ENCODE results near the gene POLD3. TPM values are rescaled to one million over a fixed set of nuclear protein-coding genes. Genes with fewer than 3 reads are reported as not detected.

Gene POLD3
- 10 to 100 TPM in 5 of 6 donors, 1 to 10 TPM in 1; 7.4 to 20.8 (median 16.4) TPM for total RNA-seq

DNA sequence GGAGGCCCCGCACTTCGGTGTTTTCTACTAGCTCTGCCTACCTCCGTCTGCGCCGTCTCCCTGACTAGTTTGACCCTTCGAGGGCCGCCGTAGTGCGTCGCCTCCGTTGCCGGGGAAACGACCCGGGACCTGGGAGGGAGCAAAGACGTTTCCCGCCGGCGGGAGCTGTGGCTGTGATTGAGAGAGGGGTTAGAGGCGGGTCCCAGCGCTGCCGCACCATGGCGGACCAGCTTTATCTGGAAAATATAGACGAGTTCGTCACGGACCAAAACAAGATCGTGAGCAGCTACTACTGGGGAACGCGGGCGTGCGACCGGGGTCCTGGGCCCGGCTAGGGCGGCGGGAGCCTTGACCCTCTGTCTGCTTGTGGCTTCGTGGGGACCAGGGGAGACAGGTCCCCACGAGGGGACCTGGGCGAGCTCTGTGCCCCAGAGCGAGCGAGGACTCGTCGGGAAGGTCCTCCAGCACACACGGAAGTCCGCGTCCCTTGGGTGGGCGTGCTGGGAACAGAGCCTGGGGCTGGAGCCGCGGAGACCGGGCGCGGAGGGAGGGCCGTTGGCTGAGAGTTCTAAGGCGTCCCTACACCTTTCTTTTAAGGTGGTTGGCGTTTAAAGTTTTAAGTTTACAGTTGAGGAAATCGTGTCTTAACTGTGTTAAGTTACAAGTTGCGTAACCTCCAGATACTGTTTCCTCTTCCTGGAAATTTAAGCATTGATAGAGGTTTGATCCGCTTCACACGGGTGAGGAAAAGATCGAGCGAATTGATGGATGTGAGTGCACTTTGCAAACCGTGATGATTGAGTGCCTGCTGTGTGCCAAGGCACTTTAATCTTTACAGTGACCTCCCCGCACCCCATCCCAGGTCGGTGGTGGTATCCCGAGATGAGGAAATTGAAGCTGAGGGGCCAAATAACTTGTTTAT, at the start of gene POLD3:
TSS of gene POLD3 (plus strand) at position 142 of the 922 bp plus-strand sequence. CDS start at position 219, 77 bp downstream.
- H3K36me3 ChIP-seq = peaks cover 0 to 13% (median 6%) of the 10 kb centered on the region in 4 donors
- no peaks in the 10 kb centered on the region for H3K9me3 ChIP-seq
- H3K27me3 ChIP-seq = no peaks in the 10 kb centered on the region
- 0 to 1% methylated on average over 42 to 57 of the region's 63 CpGs for WGBS, 2 donors
- TF ChIP-seq EP300 (IDR thresholded peaks at IDR 0.05) = peak in 1 of 4 donors; percentile 34
- TF ChIP-seq POLR2AphosphoS5 (IDR thresholded peaks at IDR 0.05) = peak; percentile 51 to 89
- TF ChIP-seq CTCF (IDR thresholded peaks at IDR 0.05) = no peak
- TF ChIP-seq POLR2A (IDR thresholded peaks at IDR 0.05) = peak in 2 of 4 donors; percentile 49 to 67
- peaks cover 7 to 22% (median 12%) of the 10 kb centered on the region in 4 donors for H3K4me1 ChIP-seq
- DNase-seq (peak; percentile 97), ATAC-seq (ENCODE audit: low FRiP score in 2 of 2) (peak; percentile 97 to 99)
- H3K27ac ChIP-seq = peak within 1 kb of the TSS; percentile 82 to 91 (median 85)
- peak within 1 kb of the TSS; percentile 75 to 96 (median 80) for H3K4me3 ChIP-seq

- DNase-seq (peak in 1 of 2 donors; percentile 29), ATAC-seq (ENCODE audit: low FRiP score in 2 of 2) (no peak)
- TF ChIP-seq POLR2AphosphoS5 (IDR thresholded peaks at IDR 0.05) (peak in 1 of 2 donors; percentile 19), CTCF (IDR thresholded peaks at IDR 0.05) (no peak)
- WGBS, 2 donors = 86 to 88% methylated on average over 2 of the region's 2 CpGs
- no peak overlapping the region for H3K27ac ChIP-seq
- H3K27me3 ChIP-seq = no peaks in the 10 kb centered on the region
- no peaks in the 10 kb centered on the region for H3K4me1 ChIP-seq
- no peak overlapping the region for H3K4me3 ChIP-seq
- H3K9me3 ChIP-seq = peaks cover 0 to 12% (median 0%) of the 10 kb centered on the region in 4 donors
- no peaks in the 10 kb centered on the region for H3K36me3 ChIP-seq
Measured at GRCh38 chr11:74543991-74544390, 48.4 kb upstream of the POLD3 start.

DNA sequence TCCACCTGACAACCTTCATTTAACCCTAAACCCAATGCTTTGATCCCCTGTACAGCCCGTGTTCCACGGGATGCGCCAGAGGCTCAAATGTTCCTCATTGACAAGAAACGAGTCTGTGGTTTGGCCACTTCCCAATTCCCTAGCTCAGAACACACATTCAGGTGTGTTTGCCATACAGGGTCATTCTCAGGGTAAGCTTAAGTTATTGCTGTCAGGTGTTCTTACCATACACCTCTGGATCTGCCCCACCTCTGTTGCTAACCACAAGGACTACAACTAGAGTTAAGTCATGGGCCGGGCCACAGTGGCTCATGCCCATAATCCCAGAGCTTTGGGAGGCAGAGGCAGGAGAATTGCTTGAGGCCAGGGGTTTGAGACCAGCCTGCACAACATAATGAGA, 45.6 kb upstream of the POLD3 start:
- Histone ChIP-seq H3K4me3 (no peak overlapping the region), H3K9me3 (peaks cover 0 to 12% (median 0%) of the 10 kb centered on the region in 4 donors), H3K36me3 (no peaks in the 10 kb centered on the region), H3K4me1 (no peaks in the 10 kb centered on the region), H3K27me3 (no peaks in the 10 kb centered on the region), H3K27ac (no peak overlapping the region)
- DNase-seq (peak in 1 of 2 donors; percentile 73), ATAC-seq (ENCODE audit: low FRiP score in 2 of 2) (peak in 1 of 2 donors; percentile 84)
- 58 to 74% methylated on average over 5 of the region's 5 CpGs for WGBS, 2 donors
- TF ChIP-seq EP300 (IDR thresholded peaks at IDR 0.05) = no peak
- no peak for TF ChIP-seq POLR2A (IDR thresholded peaks at IDR 0.05)
- TF ChIP-seq POLR2AphosphoS5 (IDR thresholded peaks at IDR 0.05) = no peak
- no peak for TF ChIP-seq CTCF (IDR thresholded peaks at IDR 0.05)

GRCh38 chr11:74550991-74551753, 41.2 kb upstream of the POLD3 start:
- WGBS, 2 donors = 56 to 72% methylated on average over 4 of the region's 4 CpGs
- Histone ChIP-seq H3K4me1 (no peaks in the 10 kb centered on the region), H3K27me3 (no peaks in the 10 kb centered on the region), H3K9me3 (no peaks in the 10 kb centered on the region), H3K4me3 (no peak overlapping the region), H3K27ac (no peak overlapping the region), H3K36me3 (no peaks in the 10 kb centered on the region)
- no peak for TF ChIP-seq CTCF (IDR thresholded peaks at IDR 0.05)
- no peak for DNase-seq
- no peak for ATAC-seq (ENCODE audit: low FRiP score in 2 of 2)

Measured in upper lobe of left lung (tissue), 6 donors.